ENCODE measurements around the gene SPTA1. TPM values are rescaled to one million over a fixed set of nuclear protein-coding genes. Genes with fewer than 3 reads are reported as not detected.

The SPTA1 gene
- total RNA-seq, 1 donor from 2014 or later: 0.94 TPM

- DNase-seq: no peak
Observed at GRCh38 chr1:158681606-158682005, 4.9 kb downstream of the SPTA1 start.

GRCh38 chr1:158679289-158679688, 7.2 kb downstream of the SPTA1 start:
- no peak for DNase-seq

- DNase-seq: no peak
Observed at GRCh38 chr1:158675563-158676323, 10.8 kb downstream of the SPTA1 start.

GRCh38 chr1:158674302-158674701, 12.2 kb downstream of the SPTA1 start:
- no peak for DNase-seq

- DNase-seq: no peak
Observed at GRCh38 chr1:158666037-158666436, 20.5 kb downstream of the SPTA1 start.

- DNase-seq: no peak
Observed at GRCh38 chr1:158654571-158654970, 31.9 kb downstream of the SPTA1 start.

GRCh38 chr1:158654086-158654485, 32.4 kb downstream of the SPTA1 start:
- no peak for DNase-seq

- DNase-seq: no peak
Observed at GRCh38 chr1:158652721-158653334, 33.7 kb downstream of the SPTA1 start.

GRCh38 chr1:158649052-158649451, 37.5 kb downstream of the SPTA1 start:
- DNase-seq: no peak

GRCh38 chr1:158646465-158646864, 40.0 kb downstream of the SPTA1 start:
- no peak for DNase-seq

- no peak for DNase-seq
Observed at GRCh38 chr1:158644449-158644848, 42.1 kb downstream of the SPTA1 start.

- no peak for DNase-seq
Observed at GRCh38 chr1:158638904-158639303, 47.6 kb downstream of the SPTA1 start.

GRCh38 chr1:158638146-158638545, 48.4 kb downstream of the SPTA1 start:
- no peak for DNase-seq

GRCh38 chr1:158613764-158614163, 72.8 kb downstream of the SPTA1 start:
- DNase-seq: no peak

- DNase-seq: no peak
Observed at GRCh38 chr1:158611916-158612315, 74.6 kb downstream of the SPTA1 start.

GRCh38 chr1:158607296-158607695, 79.2 kb downstream of the SPTA1 start:
- DNase-seq: no peak

- no peak for DNase-seq
Observed at GRCh38 chr1:158604968-158605367, 81.5 kb downstream of the SPTA1 start, which contains the start of gene OR10Z1. Gene OR10Z1, plus strand, starts transcription at chr1:158605268. Its CDS starts 1,171 bp downstream, at chr1:158606439.

GRCh38 chr1:158600735-158601134, 85.8 kb downstream of the SPTA1 start:
- no peak for DNase-seq

GRCh38 chr1:158586942-158587341, 99.6 kb downstream of the SPTA1 start:
- no peak for DNase-seq

GRCh38 chr1:158583962-158584361, 102.6 kb downstream of the SPTA1 start:
- DNase-seq: no peak

GRCh38 chr1:158579733-158580132, 106.8 kb downstream of the SPTA1 start, which contains the start of gene OR10X1:
Gene OR10X1, minus strand, starts transcription at chr1:158579899. Its CDS starts 0 bp downstream, at chr1:158579899.
- no peak for DNase-seq

- no peak for DNase-seq
Observed at GRCh38 chr1:158577561-158577960, 109.0 kb downstream of the SPTA1 start.

GRCh38 chr1:158572226-158572625, 114.3 kb downstream of the SPTA1 start:
- DNase-seq: no peak

GRCh38 chr1:158570480-158570879, 116.0 kb downstream of the SPTA1 start, which contains the start of gene OR6P1:
Gene OR6P1, minus strand, starts transcription at chr1:158570580. Its CDS starts 6,976 bp downstream, at chr1:158563604.
- DNase-seq: no peak

Data from occipital lobe (tissue), 2 donors.